CD4-positive, alpha-beta memory T cell (primary cell): Measurements from ENCODE around the gene DGKD. TPM values are rescaled to one million over a fixed set of nuclear protein-coding genes. Genes with fewer than 3 reads are reported as not detected.

Experiments
- CTCF ChIA-PET: fragments of 350-600 bp; sonication (Branson Sonifier 250); formaldehyde crosslinking; loops from one replicate; lab custom pipeline; 2021; ENCODE audit warnings: inconsistent platforms; ENCODE audit not compliant: partially characterized antibody; lab: Charles Lee
- POLR2A ChIA-PET: fragments of 350-600 bp; sonication (Branson Sonifier 250); formaldehyde crosslinking; loops from one replicate; lab custom pipeline; 2021; ENCODE audit not compliant: partially characterized antibody; lab: Charles Lee
- DNase-seq, 5 donors: peaks; one replicate each; pipeline versions ENCODE4 v3.0.0 to v3.0.0-alpha.2; 2020 to 2022; ENCODE audit warnings: mixed read lengths in 1 of 5
- H3K27ac ChIP-seq: one replicate; pipeline ENCODE4 v1.7.0; 2013; ENCODE audit warnings: low read depth, low read length
- H3K27me3 ChIP-seq: 2 replicates; pipeline ENCODE4 v1.7.0; 2013; ENCODE audit warnings: mild to moderate bottlenecking, low read length, moderate library complexity; ENCODE audit not compliant: insufficient read depth
- H3K36me3 ChIP-seq: 2 replicates; pipeline ENCODE4 v1.7.0; 2013; ENCODE audit warnings: mild to moderate bottlenecking, low read length, moderate library complexity; ENCODE audit not compliant: insufficient read depth
- H3K4me1 ChIP-seq: 2 replicates; pipeline ENCODE4 v1.7.0; 2013; ENCODE audit warnings: mild to moderate bottlenecking, low read length, moderate library complexity; ENCODE audit not compliant: insufficient read depth
- H3K4me3 ChIP-seq, 2 donors: one replicate each; pipeline ENCODE4 v1.7.0; 2013; ENCODE audit warnings: low read length in 2 of 2, mild to moderate bottlenecking in 1 of 2
- H3K9me3 ChIP-seq, 2 donors: one replicate each; pipeline ENCODE4 v1.7.0; 2013; ENCODE audit warnings: low read length in 2 of 2, control low read depth in 1 of 2; ENCODE audit not compliant: control insufficient read depth in 1 of 2
- H3K27ac Mint-ChIP-seq, 7 donors: one replicate each; pipeline ENCODE4 v1.8.0; 2020 to 2021; ENCODE audit warnings: mixed read lengths in 7 of 7, mild to moderate bottlenecking in 6 of 7, inconsistent platforms in 3 of 7, moderate library complexity in 3 of 7
- H3K27me3 Mint-ChIP-seq, 2 donors: one replicate each; pipeline ENCODE4 v1.8.0; 2020 to 2021; ENCODE audit warnings: mixed read lengths in 2 of 2
- H3K36me3 Mint-ChIP-seq, 2 donors: one replicate each; pipeline ENCODE4 v1.8.0; 2020 to 2021; ENCODE audit warnings: mixed read lengths in 2 of 2, inconsistent platforms in 1 of 2, mild to moderate bottlenecking in 1 of 2
- H3K4me1 Mint-ChIP-seq, 4 donors: one replicate each; pipeline ENCODE4 v1.8.0; 2020 to 2021; ENCODE audit warnings: mixed read lengths in 4 of 4, mild to moderate bottlenecking in 1 of 4
- H3K4me3 Mint-ChIP-seq, 8 donors: one replicate each; pipeline ENCODE4 v1.8.0; 2020 to 2021; ENCODE audit warnings: mixed read lengths in 8 of 8, mild to moderate bottlenecking in 7 of 8, moderate library complexity in 6 of 8, inconsistent platforms in 3 of 8
- H3K9me3 Mint-ChIP-seq, 8 donors: one replicate each; pipeline ENCODE4 v1.8.0; 2020 to 2021; ENCODE audit warnings: mixed read lengths in 8 of 8, mild to moderate bottlenecking in 5 of 8, inconsistent platforms in 3 of 8, moderate library complexity in 1 of 8
- intact Hi-C: fragments of 100-400 bp; cut with micrococcal nuclease; formaldehyde crosslinking; loops from one replicate; pipeline ENCODE4 v1.15.1; 2023
- polyA plus RNA-seq, 2 donors: library from polyadenylated mRNA; unstranded; fragments of 300-500 nt; fragmentation: Illumina TruSeq; gene quantifications; one replicate each; pipeline ENCODE4 v1.2.3, GENCODE V29; 2021
- total RNA-seq, 2 experiments: library from RNA; stranded (reverse); gene quantifications; one replicate each; pipeline ENCODE4 v1.2.3, GENCODE V29; 2021

The DGKD gene
- total and polyA plus RNA-seq, 4 experiments from 2014 or later, result 8.9 to 136 (median 78.8) TPM

DNA sequence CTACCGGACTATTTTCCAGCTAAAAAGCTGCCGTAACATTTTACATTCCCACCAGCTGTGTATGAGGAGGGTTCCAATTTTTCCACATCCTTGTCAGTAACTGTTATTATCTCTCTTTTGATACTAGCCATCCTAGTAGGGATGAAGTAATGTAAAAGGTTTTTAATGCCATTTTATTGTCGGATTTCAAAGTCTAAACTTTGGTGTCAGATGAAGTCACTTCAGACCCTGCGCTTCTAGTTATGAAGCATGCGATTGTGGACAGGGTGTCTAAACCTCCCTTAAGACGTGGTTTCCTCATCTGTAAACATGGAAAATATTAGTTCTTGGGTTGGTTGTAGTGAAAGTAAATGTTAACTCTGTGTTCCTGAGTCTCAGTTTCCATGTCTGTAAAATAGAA, 4.7 kb downstream of the DGKD start:
- no peak overlapping the region for H3K27ac Mint-ChIP-seq
- H3K27me3 Mint-ChIP-seq, result no peaks in the 10 kb centered on the region
- peaks cover 0 to 6% (median 3%) of the 10 kb centered on the region in 8 donors for H3K9me3 Mint-ChIP-seq
- ChIA-PET POLR2A (no interaction called here), CTCF (interaction anchor here (0.6 kb wide), 1 partner anchor 35 kb away, joined by 3 read pairs; no protein-coding TSS in a partner anchor)
- DNase-seq, result no peak
- H3K27me3 ChIP-seq, result no peaks in the 10 kb centered on the region
- H3K4me3 Mint-ChIP-seq, result peak overlapping the region in 1 of 8 donors; percentile 40
- H3K27ac ChIP-seq, result no peak overlapping the region
- peaks cover 26 to 27% of the 10 kb centered on the region in 2 donors for H3K36me3 Mint-ChIP-seq
- H3K36me3 ChIP-seq, result peaks cover 5% of the 10 kb centered on the region
- no peaks in the 10 kb centered on the region for H3K9me3 ChIP-seq
- peaks cover 45% of the 10 kb centered on the region for H3K4me1 ChIP-seq
- intact Hi-C loops, result no loop called here
- H3K4me1 Mint-ChIP-seq, result peaks cover 47 to 66% (median 56%) of the 10 kb centered on the region in 4 donors
- H3K4me3 ChIP-seq, result no peak overlapping the region

DNA sequence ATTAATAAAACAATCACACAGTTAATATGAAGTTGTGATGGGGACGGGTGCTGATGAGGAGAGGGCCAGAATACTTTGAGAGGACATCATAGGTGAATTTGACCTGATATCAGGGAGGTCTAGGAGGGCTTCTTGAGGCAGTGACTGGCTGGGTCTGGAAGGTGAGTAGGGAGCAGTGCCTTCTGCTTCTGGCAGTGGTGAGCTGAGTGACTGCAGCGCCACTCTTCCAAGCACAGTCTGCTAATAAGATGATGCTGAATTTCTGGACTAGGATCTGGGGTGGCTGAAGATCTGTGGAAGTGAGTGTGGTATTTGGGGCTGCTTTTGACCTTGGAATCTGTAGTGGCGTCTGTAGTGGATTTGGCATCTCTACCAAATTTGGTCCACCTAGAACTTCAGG, 5.5 kb downstream of the DGKD start:
- Histone ChIP-seq H3K36me3 (peaks cover 6% of the 10 kb centered on the region), H3K27ac (no peak overlapping the region), H3K4me1 (peaks cover 45% of the 10 kb centered on the region), H3K27me3 (no peaks in the 10 kb centered on the region), H3K4me3 (no peak overlapping the region), H3K9me3 (no peaks in the 10 kb centered on the region)
- Mint-ChIP-seq H3K27ac (peak overlapping the region in 3 of 7 donors; percentile 8 to 29 (median 9)), H3K27me3 (no peaks in the 10 kb centered on the region), H3K9me3 (peaks cover 0 to 6% (median 3%) of the 10 kb centered on the region in 8 donors), H3K4me1 (peaks cover 48 to 69% (median 57%) of the 10 kb centered on the region in 4 donors), H3K36me3 (peaks cover 30 to 32% of the 10 kb centered on the region in 2 donors), H3K4me3 (no peak overlapping the region)
- intact Hi-C loops, result no loop called here
- POLR2A ChIA-PET, result interaction anchor here (1.2 kb wide), 1 partner anchor 92 kb away, joined by 6 read pairs; no protein-coding TSS in a partner anchor
- DNase-seq, result no peak
- CTCF ChIA-PET, result no interaction called here

DNA sequence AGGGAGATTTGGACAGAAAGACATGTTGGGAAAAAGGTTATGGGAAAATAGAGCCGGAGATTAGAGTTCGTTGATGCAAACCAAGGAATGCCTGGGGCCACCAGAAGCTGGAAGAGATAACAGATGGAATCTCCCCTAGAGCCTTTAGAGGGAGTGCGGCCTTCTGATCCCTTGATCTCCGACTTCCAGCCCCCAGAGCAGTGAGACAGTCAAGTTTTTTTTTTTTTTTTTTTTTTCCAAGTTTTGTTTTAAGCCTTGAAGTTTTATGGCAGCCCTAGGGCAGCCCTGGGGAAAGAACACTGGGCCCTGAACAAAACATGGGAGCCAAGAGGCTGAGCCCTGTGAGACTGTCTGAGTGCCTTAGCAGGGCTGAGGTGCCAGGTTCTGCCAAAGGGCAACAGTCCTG, 6.5 kb downstream of the DGKD start:
- H3K36me3 ChIP-seq, result peaks cover 6% of the 10 kb centered on the region
- no peak overlapping the region for H3K27ac ChIP-seq
- DNase-seq, result no peak
- intact Hi-C loops, result no loop called here
- CTCF ChIA-PET, result no interaction called here
- Mint-ChIP-seq H3K4me3 (no peak overlapping the region), H3K36me3 (peaks cover 24 to 33% of the 10 kb centered on the region in 2 donors), H3K27me3 (no peaks in the 10 kb centered on the region), H3K4me1 (peaks cover 41 to 67% (median 52%) of the 10 kb centered on the region in 4 donors), H3K27ac (peak overlapping the region in 1 of 7 donors; percentile 44), H3K9me3 (peaks cover 0 to 6% (median 3%) of the 10 kb centered on the region in 8 donors)
- no peaks in the 10 kb centered on the region for H3K9me3 ChIP-seq
- POLR2A ChIA-PET, result interaction anchor here (1.2 kb wide), 1 partner anchor 93 kb away, joined by 6 read pairs; no protein-coding TSS in a partner anchor
- H3K4me3 ChIP-seq, result no peak overlapping the region
- no peaks in the 10 kb centered on the region for H3K27me3 ChIP-seq
- peaks cover 38% of the 10 kb centered on the region for H3K4me1 ChIP-seq

DNA sequence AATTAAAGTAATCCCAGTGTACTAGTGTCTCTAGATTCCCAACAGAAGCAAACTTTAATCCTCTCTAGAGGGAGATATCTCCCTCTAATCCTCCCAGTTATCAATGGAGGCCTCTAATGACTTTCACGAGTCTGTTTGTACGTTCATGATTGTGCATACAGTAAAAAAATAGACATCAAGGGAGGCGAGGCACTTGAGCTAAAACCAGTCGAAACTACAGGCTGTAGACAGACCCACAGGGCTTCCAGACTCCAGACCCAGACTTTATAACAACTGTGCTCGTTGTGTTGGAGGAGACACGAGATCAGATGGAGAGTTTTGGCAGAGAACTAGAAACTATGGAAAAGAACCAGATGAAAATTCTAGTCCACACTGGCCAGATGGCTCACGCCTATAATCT, 7.0 kb downstream of the DGKD start:
- no peaks in the 10 kb centered on the region for H3K27me3 ChIP-seq
- Mint-ChIP-seq H3K27ac (peak overlapping the region in 3 of 7 donors; percentile 31 to 53 (median 44)), H3K4me3 (no peak overlapping the region), H3K9me3 (peaks cover 0 to 6% (median 3%) of the 10 kb centered on the region in 8 donors), H3K36me3 (peaks cover 25 to 34% of the 10 kb centered on the region in 2 donors), H3K4me1 (peaks cover 40 to 67% (median 52%) of the 10 kb centered on the region in 4 donors), H3K27me3 (no peaks in the 10 kb centered on the region)
- peaks cover 36% of the 10 kb centered on the region for H3K4me1 ChIP-seq
- POLR2A ChIA-PET, result no interaction called here
- intact Hi-C loops, result no loop called here
- CTCF ChIA-PET, result no interaction called here
- H3K36me3 ChIP-seq, result peaks cover 6% of the 10 kb centered on the region
- no peak overlapping the region for H3K27ac ChIP-seq
- DNase-seq, result no peak
- no peaks in the 10 kb centered on the region for H3K9me3 ChIP-seq
- H3K4me3 ChIP-seq, result no peak overlapping the region

- ChIA-PET CTCF (interaction anchor here (1.3 kb wide), 1 partner anchor 42 kb away, joined by 3 read pairs; no protein-coding TSS in a partner anchor), POLR2A (interaction anchor here (0.8 kb wide), 1 partner anchor 9 kb away, joined by 3 read pairs; the partner anchor contains the start of gene DGKD)
Measured at GRCh38 chr2:233362742-233363141, 8.4 kb downstream of the DGKD start.

DNA sequence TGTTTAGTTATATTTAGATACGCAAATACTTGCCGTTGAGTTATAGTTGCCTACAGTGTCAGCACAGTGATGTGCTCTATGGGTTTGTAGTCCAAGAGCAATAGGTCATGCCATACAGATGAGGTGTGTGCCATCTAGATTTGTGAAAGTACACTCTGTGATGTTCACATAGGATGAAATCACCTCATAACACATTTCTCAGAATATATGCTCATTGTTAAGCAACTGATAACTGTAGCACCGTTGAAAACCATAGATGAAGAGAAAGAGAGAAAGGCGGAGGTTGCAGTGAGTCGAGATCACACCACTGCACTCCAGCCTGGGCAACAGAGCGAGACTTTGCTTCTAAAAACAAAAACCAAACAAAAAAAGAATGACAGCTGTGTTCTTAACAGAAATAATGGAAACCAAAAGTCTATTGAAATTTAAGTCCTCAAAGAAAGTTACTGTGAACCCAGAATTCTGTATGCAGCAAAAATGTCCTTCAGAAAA, 9.5 kb downstream of the DGKD start:
- H3K36me3 Mint-ChIP-seq, result peaks cover 19 to 29% of the 10 kb centered on the region in 2 donors
- CTCF ChIA-PET, result no interaction called here
- H3K4me1 Mint-ChIP-seq, result peaks cover 30 to 53% (median 37%) of the 10 kb centered on the region in 4 donors
- POLR2A ChIA-PET, result no interaction called here
- H3K27me3 Mint-ChIP-seq, result no peaks in the 10 kb centered on the region
- peaks cover 0 to 6% (median 3%) of the 10 kb centered on the region in 8 donors for H3K9me3 Mint-ChIP-seq
- peaks cover 6% of the 10 kb centered on the region for H3K36me3 ChIP-seq
- peak overlapping the region in 1 of 7 donors; percentile 50 for H3K27ac Mint-ChIP-seq
- no peak overlapping the region for H3K4me3 Mint-ChIP-seq
- H3K4me3 ChIP-seq, result no peak overlapping the region
- H3K4me1 ChIP-seq, result peaks cover 14% of the 10 kb centered on the region
- H3K9me3 ChIP-seq, result no peaks in the 10 kb centered on the region
- intact Hi-C loops, result no loop called here
- no peaks in the 10 kb centered on the region for H3K27me3 ChIP-seq
- no peak overlapping the region for H3K27ac ChIP-seq
- DNase-seq, result no peak

More at GRCh38 chr2:233362742-233363141, 8.4 kb downstream of the DGKD start:
- Mint-ChIP-seq H3K36me3 (peaks cover 21 to 34% of the 10 kb centered on the region in 2 donors), H3K4me1 (peaks cover 36 to 56% (median 43%) of the 10 kb centered on the region in 4 donors), H3K4me3 (no peak overlapping the region), H3K9me3 (peaks cover 0 to 6% (median 3%) of the 10 kb centered on the region in 8 donors), H3K27me3 (no peaks in the 10 kb centered on the region), H3K27ac (no peak overlapping the region)
- H3K9me3 ChIP-seq, result no peaks in the 10 kb centered on the region
- H3K36me3 ChIP-seq, result peaks cover 6% of the 10 kb centered on the region
- no peak for DNase-seq
- peaks cover 25% of the 10 kb centered on the region for H3K4me1 ChIP-seq
- no peak overlapping the region for H3K4me3 ChIP-seq
- no peaks in the 10 kb centered on the region for H3K27me3 ChIP-seq
- H3K27ac ChIP-seq, result no peak overlapping the region
- intact Hi-C loops, result no loop called here

DNA sequence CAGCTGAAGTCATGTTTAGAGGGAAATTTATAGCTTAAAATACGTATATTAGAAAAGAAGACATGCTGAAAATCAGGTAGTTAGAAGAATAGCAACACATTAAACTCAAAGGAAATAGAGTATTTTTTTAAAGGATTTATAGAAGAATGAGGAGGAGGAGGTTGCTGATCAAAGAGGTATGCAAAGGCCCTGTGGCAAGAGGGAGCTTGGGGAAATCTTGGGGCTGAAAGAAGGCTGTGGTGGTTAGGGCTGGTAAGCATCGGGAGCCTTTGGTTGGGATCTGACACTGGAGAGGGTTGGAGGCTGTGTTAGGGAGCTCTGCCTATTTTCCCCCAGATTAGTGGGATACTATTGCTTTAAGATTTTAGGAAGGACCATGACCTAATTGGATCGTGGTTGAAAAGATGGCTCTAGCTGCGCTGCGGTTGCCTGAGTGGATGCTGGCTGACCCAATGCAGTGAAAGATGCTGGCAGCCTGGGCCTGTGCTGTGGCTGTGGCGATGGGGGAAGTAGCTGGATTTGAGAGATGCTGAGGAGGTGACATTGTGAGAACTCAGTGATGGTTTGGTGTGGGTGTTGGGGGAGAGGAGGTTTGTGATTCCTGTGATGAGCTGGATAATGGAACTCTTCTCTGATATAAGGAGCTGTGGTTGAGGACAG, 11.7 kb downstream of the DGKD start:
- H3K36me3 Mint-ChIP-seq, result peaks cover 19 to 22% of the 10 kb centered on the region in 2 donors
- peaks cover 6% of the 10 kb centered on the region for H3K4me1 ChIP-seq
- peaks cover 6% of the 10 kb centered on the region for H3K36me3 ChIP-seq
- intact Hi-C loops, result no loop called here
- H3K27me3 ChIP-seq, result no peaks in the 10 kb centered on the region
- peaks cover 22 to 51% (median 33%) of the 10 kb centered on the region in 4 donors for H3K4me1 Mint-ChIP-seq
- CTCF ChIA-PET, result interaction anchor here (1.1 kb wide), 2 partner anchors 12 to 78 kb away, joined by 3 read pairs; no protein-coding TSS in a partner anchor
- no peak for DNase-seq
- H3K27ac Mint-ChIP-seq, result peak overlapping the region in 6 of 7 donors; percentile 3 to 66 (median 42)
- POLR2A ChIA-PET, result no interaction called here
- no peaks in the 10 kb centered on the region for H3K9me3 ChIP-seq
- no peak overlapping the region for H3K4me3 ChIP-seq
- H3K27ac ChIP-seq, result no peak overlapping the region
- H3K9me3 Mint-ChIP-seq, result peaks cover 0 to 6% (median 3%) of the 10 kb centered on the region in 8 donors
- no peaks in the 10 kb centered on the region for H3K27me3 Mint-ChIP-seq
- H3K4me3 Mint-ChIP-seq, result no peak overlapping the region
